ENCODE measurements around the gene C16orf89.
"Not testable (repeated sequence)": the region's sequence is repeated elsewhere in the genome, so short reads cannot be mapped to it uniquely, and the experiment has no call there.

C16orf89 gene

DNA sequence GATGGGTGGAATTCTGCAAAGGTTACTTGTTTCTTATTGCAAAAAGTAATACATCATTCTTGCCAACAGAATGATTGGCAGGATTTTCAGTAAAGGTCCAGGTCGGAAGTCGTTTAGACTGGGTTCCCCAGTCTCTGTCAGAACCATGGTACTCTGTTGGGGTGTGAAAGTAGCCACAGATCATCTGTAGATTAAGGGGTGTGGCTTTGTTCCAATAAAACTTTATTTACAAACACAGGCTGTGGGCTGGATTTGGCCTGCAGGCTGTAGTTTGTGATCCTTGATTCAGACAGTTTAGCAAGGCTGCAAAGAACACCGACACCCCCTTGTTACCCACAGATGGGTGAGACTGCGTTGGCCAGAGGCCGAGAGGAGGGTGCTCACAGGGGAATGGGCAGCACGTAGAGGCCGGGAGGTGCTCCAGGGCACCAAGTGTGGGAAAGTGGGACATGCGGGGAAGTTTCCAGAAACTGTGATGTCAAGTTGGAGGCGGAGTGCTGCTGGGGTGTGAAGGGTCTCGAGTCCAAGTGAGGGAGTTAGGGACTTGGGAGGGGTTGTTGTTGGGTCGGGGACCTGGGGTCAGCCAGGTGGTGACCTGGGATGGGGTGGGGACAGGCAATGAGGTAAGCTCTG, 18.5 kb upstream of the C16orf89 start:
- not testable (repeated sequence) for DNase-seq (ENCODE audit: low read depth)

DNA sequence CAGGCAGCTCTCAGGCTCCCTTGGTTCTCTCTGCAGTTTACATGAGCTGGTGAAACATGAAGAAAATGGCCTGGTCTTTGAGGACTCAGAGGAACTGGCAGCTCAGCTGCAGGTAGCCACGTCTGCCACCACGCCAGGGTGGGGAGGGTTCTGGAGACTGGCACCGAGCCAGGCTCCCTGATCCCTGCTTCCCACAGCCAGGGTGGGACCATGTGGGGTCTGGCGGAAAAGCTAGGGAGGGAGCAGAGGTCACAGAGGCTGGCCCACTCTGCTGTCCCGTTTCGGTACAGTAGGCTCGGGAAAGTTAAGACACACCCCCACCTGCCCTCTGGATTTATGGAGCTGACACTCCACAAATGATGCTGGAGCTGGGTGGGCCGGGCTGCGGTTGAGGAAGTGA, 17.9 kb upstream of the C16orf89 start:
- not testable (repeated sequence) for DNase-seq (ENCODE audit: low read depth)

- DNase-seq (ENCODE audit: low read depth), result not testable (repeated sequence)
Measured at GRCh38 chr16:5080996-5081395, 15.2 kb upstream of the C16orf89 start.

GRCh38 chr16:5080461-5080860, 14.7 kb upstream of the C16orf89 start:
- not testable (repeated sequence) for DNase-seq (ENCODE audit: low read depth)

DNA sequence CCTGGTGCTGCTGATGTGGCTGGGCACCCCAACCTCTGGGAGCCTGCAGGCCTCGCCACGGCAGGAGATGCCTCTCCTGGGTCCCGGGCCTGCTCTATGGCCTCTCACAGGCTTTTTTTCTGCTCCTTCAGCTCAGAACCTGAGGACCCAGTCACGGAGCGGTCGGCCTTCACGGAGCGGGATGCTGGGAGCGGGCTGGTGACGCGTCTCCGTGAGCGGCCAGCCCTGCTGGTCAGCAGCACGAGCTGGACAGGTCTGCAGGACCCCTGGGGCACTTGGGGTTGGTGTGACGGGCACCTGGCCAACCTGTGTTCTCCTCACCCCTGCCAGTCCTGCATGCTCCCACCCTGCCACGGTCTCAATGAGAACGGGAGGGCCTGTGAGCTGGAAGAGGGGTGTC, 12.9 kb upstream of the C16orf89 start:
- no peak for DNase-seq (ENCODE audit: low read depth)

DNA sequence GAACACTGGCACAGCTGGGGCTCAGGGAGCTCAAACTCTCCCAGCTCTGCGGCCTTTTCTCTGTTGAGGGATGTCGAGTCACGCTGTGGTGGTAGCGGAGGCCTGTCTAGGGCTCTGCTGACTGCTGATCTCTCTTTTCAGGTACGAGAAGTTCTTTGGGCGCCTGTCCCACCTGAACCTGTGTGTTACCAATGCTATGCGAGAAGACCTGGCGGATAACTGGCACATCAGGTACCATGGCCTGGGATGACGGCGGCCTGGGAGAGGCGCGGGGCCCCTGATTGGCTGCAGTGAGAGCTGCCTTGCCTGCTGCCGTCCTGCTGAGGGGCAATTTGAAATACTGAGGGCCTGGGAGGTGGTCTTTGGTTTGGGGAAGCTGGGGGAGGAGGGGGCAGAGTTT, 11.5 kb upstream of the C16orf89 start:
- no peak for DNase-seq (ENCODE audit: low read depth)

DNA sequence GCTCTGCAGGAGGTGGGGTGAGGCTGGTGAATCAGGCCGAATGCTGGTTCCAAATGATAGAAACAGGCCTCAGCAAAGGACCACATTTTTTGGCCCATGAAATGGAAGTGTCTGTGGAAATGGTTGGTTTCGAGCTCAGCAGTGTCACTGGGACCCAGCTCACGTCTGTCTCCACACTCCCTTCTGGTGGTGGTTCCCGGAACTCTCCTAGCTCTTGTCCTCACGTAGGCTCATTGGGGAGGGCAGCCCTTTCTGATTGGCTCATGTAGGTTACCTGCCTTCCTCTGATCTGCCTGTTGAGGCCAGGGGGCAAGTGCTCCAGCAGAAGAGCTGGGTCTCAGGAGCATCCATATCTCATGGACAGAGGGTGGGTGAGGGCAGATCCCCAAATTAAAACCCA, 9.9 kb upstream of the C16orf89 start:
- no peak for DNase-seq (ENCODE audit: low read depth)

- not testable (repeated sequence) for DNase-seq (ENCODE audit: low read depth)
Measured at GRCh38 chr16:5073771-5074170, 8.0 kb upstream of the C16orf89 start.

GRCh38 chr16:5073279-5073629, 7.5 kb upstream of the C16orf89 start:
- peak; percentile 32 for DNase-seq (ENCODE audit: low read depth)

- DNase-seq (ENCODE audit: low read depth), result no peak
Measured at GRCh38 chr16:5072334-5073278, 6.8 kb upstream of the C16orf89 start.

DNA sequence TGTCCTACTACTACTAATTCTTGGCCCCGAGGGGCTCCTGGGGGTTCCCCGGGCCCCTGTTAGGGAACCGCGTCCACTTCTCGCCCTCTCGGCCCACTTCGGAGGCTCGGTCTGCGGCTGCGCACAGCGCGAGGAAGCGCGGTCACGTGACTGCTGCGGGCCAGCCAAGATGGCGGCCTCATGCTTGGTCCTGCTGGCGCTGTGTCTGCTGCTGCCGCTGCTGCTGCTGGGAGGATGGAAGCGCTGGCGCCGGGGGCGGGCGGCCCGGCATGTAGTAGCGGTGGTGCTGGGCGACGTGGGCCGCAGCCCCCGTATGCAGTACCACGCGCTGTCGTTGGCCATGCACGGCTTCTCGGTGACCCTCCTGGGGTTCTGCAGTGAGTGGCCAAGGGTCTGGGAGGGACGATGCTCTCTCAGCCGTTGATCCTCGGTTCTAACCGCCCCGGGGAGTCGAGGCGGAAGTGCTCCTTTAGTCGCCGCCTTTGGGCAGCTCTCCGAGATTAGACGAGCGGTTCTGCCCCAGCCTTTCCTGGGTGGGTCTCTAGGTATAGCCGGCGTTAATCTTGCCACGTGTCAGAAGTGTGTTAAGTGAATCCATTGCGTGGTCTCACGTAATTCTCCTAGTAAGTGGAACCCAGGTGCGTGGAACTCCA, 6.1 kb upstream of the C16orf89 start, which contains the start of gene ALG1:
Gene ALG1 (plus strand): TSS at position 163 of the 653 bp plus-strand sequence. CDS start 7 bp downstream, at position 170.
- DNase-seq (ENCODE audit: low read depth), result peak; percentile 85

GRCh38 chr16:5071341-5071680, 5.6 kb upstream of the C16orf89 start:
- DNase-seq (ENCODE audit: low read depth), result no peak

- DNase-seq (ENCODE audit: low read depth), result no peak
Measured at GRCh38 chr16:5070431-5071186, 4.9 kb upstream of the C16orf89 start.

GRCh38 chr16:5069854-5070253, 4.1 kb upstream of the C16orf89 start:
- DNase-seq (ENCODE audit: low read depth), result no peak

GRCh38 chr16:5069048-5069447, 3.3 kb upstream of the C16orf89 start:
- no peak for DNase-seq (ENCODE audit: low read depth)

- DNase-seq (ENCODE audit: low read depth), result no peak
Measured at GRCh38 chr16:5066511-5066910, 755 bp upstream of the C16orf89 start.

GRCh38 chr16:5065326-5065725, 430 bp downstream of the C16orf89 start:
- no peak for DNase-seq (ENCODE audit: low read depth)

DNA sequence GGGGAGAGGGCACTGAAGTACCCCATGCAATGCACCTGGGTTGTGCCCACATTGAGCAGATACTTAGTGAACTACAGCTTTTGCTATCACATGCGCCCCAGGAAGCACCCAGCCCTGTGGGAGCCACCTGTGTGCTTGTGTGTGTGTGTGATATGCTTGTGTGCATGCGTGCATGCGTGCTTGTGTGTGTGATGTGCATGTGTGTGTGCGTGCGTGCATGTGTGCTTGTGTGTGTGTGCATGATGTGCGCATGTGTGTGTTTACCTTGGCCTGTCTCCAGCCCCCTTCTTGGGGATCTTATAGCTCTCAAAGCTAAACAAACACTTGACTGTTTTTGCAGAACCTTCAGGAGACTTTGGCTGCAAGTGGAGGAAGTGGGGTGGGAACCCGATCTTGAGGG, 841 bp downstream of the C16orf89 start:
- DNase-seq (ENCODE audit: low read depth), result no peak

- DNase-seq (ENCODE audit: low read depth), result no peak
Measured at GRCh38 chr16:5062790-5063765, 2.7 kb downstream of the C16orf89 start.

- DNase-seq (ENCODE audit: low read depth), result no peak
Measured at GRCh38 chr16:5062051-5062450, 3.7 kb downstream of the C16orf89 start.

DNA sequence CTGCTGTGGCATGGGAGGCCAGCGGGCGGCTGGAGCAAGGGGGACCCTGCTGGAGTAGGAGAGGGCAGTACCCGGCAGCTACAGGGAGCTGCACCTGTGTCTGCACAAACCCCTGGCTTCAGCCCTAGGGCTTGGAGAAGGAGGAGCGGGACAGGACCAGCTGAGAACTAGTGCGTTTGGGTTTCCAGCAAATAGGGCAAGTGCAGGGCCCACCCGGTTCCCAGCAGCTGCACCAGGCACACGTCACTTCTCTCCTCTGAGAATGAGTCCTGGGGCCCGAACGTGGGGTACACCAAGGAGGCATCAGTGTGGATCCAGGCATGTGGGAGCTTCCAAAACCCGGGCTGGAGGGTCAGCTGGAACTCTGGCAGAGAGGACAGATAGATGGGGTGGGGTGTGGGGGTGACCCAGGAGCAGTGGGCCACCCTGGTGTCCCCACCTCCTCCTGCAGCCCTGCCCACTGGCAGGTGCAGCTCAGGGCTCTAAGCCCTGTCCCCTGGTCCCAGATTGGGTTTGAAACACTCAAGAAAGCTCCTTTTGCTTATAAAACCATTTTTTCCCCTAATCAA, 5.6 kb downstream of the C16orf89 start:
- DNase-seq (ENCODE audit: low read depth), result no peak
